GM12892 (cell line): Measurements from ENCODE around the gene PIERCE2.
"Not testable (repeated sequence)": the region's sequence is repeated elsewhere in the genome, so short reads cannot be mapped to it uniquely, and the experiment has no call there.

Experiments
- DNase-seq: peaks from one replicate; pipeline ENCODE4 v3.0.0; 2011; ENCODE audit not compliant: insufficient read length
- FAIRE-seq: peaks from 2 replicates; lab custom pipeline; 2011; peaks lifted over from hg19 to GRCh38; lab: Jason Lieb, UNC
- POLR2A ChIP-seq: IDR thresholded peaks from 2 replicates; pipeline ENCODE4 v1.6.1; 2011; ENCODE audit warnings: low read depth, low read length, control low read depth
- POLR2AphosphoS5 ChIP-seq: IDR thresholded peaks from 2 replicates; pipeline ENCODE4 v1.6.1; 2011; ENCODE audit warnings: low read depth, low read length, control low read depth
- TAF1 ChIP-seq: IDR thresholded peaks from 2 replicates; pipeline ENCODE4 v1.6.1; 2011; ENCODE audit warnings: low read depth, mild to moderate bottlenecking, control low read depth, low read length, borderline replicate concordance

Gene PIERCE2

GRCh38 chr15:55398243-55398642, 10.1 kb upstream of the PIERCE2 start:
- no peak for DNase-seq
- FAIRE-seq = no peak
- no peak for TF ChIP-seq POLR2AphosphoS5
- TF ChIP-seq POLR2A = no peak
- no peak for TF ChIP-seq TAF1

GRCh38 chr15:55400050-55400449, 8.2 kb upstream of the PIERCE2 start:
- not testable (repeated sequence) for DNase-seq, FAIRE-seq

GRCh38 chr15:55401786-55402246, 6.5 kb upstream of the PIERCE2 start:
- FAIRE-seq (no peak), DNase-seq (no peak)

GRCh38 chr15:55402707-55403106, 5.6 kb upstream of the PIERCE2 start:
- DNase-seq (no peak), FAIRE-seq (no peak)
- TF ChIP-seq POLR2AphosphoS5 (no peak), TAF1 (no peak), POLR2A (no peak)

More at GRCh38 chr15:55401786-55402246, 6.5 kb upstream of the PIERCE2 start:
- TF ChIP-seq POLR2AphosphoS5 = no peak
- no peak for TF ChIP-seq POLR2A
- no peak for TF ChIP-seq TAF1

GRCh38 chr15:55403531-55403930, 4.8 kb upstream of the PIERCE2 start:
- TF ChIP-seq POLR2AphosphoS5 = no peak
- TF ChIP-seq TAF1 = no peak
- TF ChIP-seq POLR2A = no peak
- no peak for FAIRE-seq
- DNase-seq = no peak

- TF ChIP-seq POLR2AphosphoS5 (no peak), TAF1 (no peak), POLR2A (no peak)
- FAIRE-seq (no peak), DNase-seq (no peak)
Measured at GRCh38 chr15:55407498-55408011, 740 bp upstream of the PIERCE2 start.

- DNase-seq, FAIRE-seq: not testable (repeated sequence)
Measured at GRCh38 chr15:55408976-55409375, 681 bp downstream of the PIERCE2 start.

- not testable (repeated sequence) for DNase-seq, FAIRE-seq
Measured at GRCh38 chr15:55417678-55418077, 9.4 kb downstream of the PIERCE2 start.

GRCh38 chr15:55420171-55420866, 12.0 kb downstream of the PIERCE2 start:
- TF ChIP-seq POLR2A = no peak
- TF ChIP-seq POLR2AphosphoS5 = no peak
- no peak for TF ChIP-seq TAF1
- FAIRE-seq (no peak), DNase-seq (no peak)

- TF ChIP-seq TAF1 = no peak
- no peak for TF ChIP-seq POLR2AphosphoS5
- no peak for TF ChIP-seq POLR2A
- FAIRE-seq (no peak), DNase-seq (no peak)
Measured at GRCh38 chr15:55422089-55422488, 13.8 kb downstream of the PIERCE2 start.

- FAIRE-seq (peak; percentile 54), DNase-seq (no peak)
- TF ChIP-seq TAF1 (no peak), POLR2A (no peak), POLR2AphosphoS5 (no peak)
Measured at GRCh38 chr15:55434989-55435825, 26.9 kb downstream of the PIERCE2 start.

GRCh38 chr15:55443141-55443540, 34.8 kb downstream of the PIERCE2 start:
- not testable (repeated sequence) for FAIRE-seq, DNase-seq

GRCh38 chr15:55445936-55446335, 37.6 kb downstream of the PIERCE2 start:
- not testable (repeated sequence) for FAIRE-seq, DNase-seq

- not testable (repeated sequence) for DNase-seq, FAIRE-seq
Measured at GRCh38 chr15:55446379-55447029, 38.2 kb downstream of the PIERCE2 start.

GRCh38 chr15:55447030-55447394, 38.7 kb downstream of the PIERCE2 start:
- not testable (repeated sequence) for FAIRE-seq, DNase-seq
